HUES64 (cell line): ENCODE results near the gene PDZD8. TPM values are rescaled to one million over a fixed set of nuclear protein-coding genes. Genes with fewer than 3 reads are reported as not detected.

Experiments used
- H3K27ac ChIP-seq: 2 replicates; pipeline ENCODE4 v1.7.0; 2013; ENCODE audit warnings: low read depth, low read length, inconsistent platforms
- H3K27me3 ChIP-seq: 2 replicates; pipeline ENCODE4 v1.6.1; 2013; ENCODE audit warnings: mild to moderate bottlenecking, low read length; ENCODE audit not compliant: insufficient read depth
- H3K36me3 ChIP-seq: 2 replicates; pipeline ENCODE4 v1.6.1; 2013; ENCODE audit warnings: mild to moderate bottlenecking, low read length; ENCODE audit not compliant: insufficient read depth
- H3K4me1 ChIP-seq: 2 replicates; pipeline ENCODE4 v1.6.1; 2013; ENCODE audit warnings: mild to moderate bottlenecking, low read length, moderate library complexity; ENCODE audit not compliant: insufficient read depth
- H3K4me3 ChIP-seq: 2 replicates; pipeline ENCODE4 v1.5.1; 2013; ENCODE audit warnings: mild to moderate bottlenecking, low read length, moderate library complexity
- H3K9ac ChIP-seq: 2 replicates; pipeline ENCODE4 v1.6.1; 2013; ENCODE audit warnings: mild to moderate bottlenecking, low read depth, low read length
- H3K9me3 ChIP-seq: 2 replicates; pipeline ENCODE4 v1.6.1; 2013; ENCODE audit warnings: low read depth, low read length; ENCODE audit not compliant: insufficient read depth
- WGBS: fragments of 150-250, 120-280 bp; methylation state at CpG from one replicate; pipeline ENCODE4 v1.1.7; 2013; ENCODE audit warnings: missing lambda C conversion rate; 5-methylcytosine and 5-hydroxymethylcytosine counted together
- polyA plus RNA-seq, 2 experiments: library from polyadenylated mRNA; stranded (reverse); fragments of 50-300 nt; gene quantifications; one replicate each; pipeline ENCODE4 v1.2.3, GENCODE V29; 2013

The PDZD8 gene, protein sequence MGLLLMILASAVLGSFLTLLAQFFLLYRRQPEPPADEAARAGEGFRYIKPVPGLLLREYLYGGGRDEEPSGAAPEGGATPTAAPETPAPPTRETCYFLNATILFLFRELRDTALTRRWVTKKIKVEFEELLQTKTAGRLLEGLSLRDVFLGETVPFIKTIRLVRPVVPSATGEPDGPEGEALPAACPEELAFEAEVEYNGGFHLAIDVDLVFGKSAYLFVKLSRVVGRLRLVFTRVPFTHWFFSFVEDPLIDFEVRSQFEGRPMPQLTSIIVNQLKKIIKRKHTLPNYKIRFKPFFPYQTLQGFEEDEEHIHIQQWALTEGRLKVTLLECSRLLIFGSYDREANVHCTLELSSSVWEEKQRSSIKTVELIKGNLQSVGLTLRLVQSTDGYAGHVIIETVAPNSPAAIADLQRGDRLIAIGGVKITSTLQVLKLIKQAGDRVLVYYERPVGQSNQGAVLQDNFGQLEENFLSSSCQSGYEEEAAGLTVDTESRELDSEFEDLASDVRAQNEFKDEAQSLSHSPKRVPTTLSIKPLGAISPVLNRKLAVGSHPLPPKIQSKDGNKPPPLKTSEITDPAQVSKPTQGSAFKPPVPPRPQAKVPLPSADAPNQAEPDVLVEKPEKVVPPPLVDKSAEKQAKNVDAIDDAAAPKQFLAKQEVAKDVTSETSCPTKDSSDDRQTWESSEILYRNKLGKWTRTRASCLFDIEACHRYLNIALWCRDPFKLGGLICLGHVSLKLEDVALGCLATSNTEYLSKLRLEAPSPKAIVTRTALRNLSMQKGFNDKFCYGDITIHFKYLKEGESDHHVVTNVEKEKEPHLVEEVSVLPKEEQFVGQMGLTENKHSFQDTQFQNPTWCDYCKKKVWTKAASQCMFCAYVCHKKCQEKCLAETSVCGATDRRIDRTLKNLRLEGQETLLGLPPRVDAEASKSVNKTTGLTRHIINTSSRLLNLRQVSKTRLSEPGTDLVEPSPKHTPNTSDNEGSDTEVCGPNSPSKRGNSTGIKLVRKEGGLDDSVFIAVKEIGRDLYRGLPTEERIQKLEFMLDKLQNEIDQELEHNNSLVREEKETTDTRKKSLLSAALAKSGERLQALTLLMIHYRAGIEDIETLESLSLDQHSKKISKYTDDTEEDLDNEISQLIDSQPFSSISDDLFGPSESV
- 15.0 TPM for polyA plus RNA-seq (2013, experiment 1 of 2)
- 18.9 TPM for polyA plus RNA-seq (2013, experiment 2 of 2)

DNA sequence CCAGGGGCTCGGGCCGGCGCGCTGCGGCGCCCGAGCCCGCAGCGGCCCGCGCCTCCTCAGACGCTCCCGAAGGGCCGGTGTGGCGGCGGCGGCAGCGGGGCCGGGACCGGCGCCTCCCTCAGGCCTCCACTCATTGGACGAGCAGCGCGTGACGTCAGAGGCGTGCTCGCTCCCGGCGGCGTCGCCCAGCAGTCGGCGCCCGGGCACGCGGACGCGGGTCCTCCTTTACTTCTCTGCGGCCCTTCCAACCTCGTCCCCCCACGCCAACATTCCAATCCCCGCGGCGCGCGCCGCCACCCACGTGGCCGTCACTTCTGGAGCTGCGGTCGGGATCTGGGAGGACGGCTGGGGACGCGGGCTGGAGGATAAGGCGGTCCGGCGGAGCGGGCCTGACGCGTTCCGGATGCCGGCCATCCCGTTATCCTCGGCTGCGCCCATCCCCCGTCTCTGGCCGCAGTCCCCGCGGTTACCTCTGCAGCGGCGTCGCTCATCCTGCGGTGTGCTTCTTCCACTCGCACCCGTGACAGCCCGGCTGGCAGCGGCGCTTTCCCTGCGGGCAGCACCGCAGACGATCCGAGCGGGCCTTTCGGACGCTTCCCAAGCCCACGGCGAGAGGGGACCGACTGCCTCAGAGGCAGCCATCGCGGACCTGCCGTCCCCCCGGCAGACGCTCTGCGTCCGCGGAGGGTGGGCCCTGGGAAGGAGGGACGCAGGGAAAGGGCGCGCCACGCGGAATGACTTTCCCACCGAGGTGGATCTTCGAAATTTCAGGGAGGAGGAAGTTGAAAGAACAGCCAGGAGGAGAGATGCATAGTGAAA, at the start of gene PDZD8:
TSS of gene PDZD8 (minus strand) at position 81 of the 819 bp plus-strand sequence. CDS start 213 bp downstream, outside the sequence.
- peaks cover 55% of the 10 kb centered on the region for H3K27me3 ChIP-seq
- under 1% methylated on average over 103 of the region's 103 CpGs for WGBS
- H3K4me1 ChIP-seq: peaks cover 15% of the 10 kb centered on the region
- H3K4me3 ChIP-seq: peak within 1 kb of the TSS; percentile 97
- H3K27ac ChIP-seq: peak within 1 kb of the TSS; percentile 54; the same call in 1 of the 2 replicates
- H3K9ac ChIP-seq: peak within 1 kb of the TSS; percentile 77
- no peaks in the 10 kb centered on the region for H3K9me3 ChIP-seq
- no peaks in the 10 kb centered on the region for H3K36me3 ChIP-seq

DNA sequence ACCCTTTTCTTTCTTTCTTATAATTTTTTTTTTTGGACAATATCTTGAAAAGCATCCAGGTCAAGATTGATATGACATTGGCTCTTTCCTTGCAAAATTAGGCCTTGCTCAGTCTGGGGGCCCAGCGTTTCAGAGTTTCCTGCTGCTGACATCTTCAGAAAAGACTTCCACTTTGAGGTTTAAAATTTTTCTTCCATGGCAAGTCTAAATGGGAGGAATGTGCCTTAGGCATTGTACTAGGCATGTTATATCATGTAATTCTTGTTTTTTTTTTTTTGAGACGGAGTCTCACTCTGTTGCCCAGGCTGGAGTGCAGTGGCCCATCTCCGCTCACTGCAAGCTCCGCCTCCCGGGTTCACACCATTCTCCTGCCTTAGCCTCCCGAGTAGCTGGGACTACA, 48.9 kb upstream of the PDZD8 start:
- Histone ChIP-seq H3K27ac (no peak overlapping the region), H3K9ac (no peak overlapping the region), H3K4me3 (no peak overlapping the region), H3K36me3 (no peaks in the 10 kb centered on the region), H3K4me1 (peaks cover 19% of the 10 kb centered on the region), H3K27me3 (no peaks in the 10 kb centered on the region), H3K9me3 (no peaks in the 10 kb centered on the region)
- WGBS: 98% methylated on average over 6 of the region's 6 CpGs

DNA sequence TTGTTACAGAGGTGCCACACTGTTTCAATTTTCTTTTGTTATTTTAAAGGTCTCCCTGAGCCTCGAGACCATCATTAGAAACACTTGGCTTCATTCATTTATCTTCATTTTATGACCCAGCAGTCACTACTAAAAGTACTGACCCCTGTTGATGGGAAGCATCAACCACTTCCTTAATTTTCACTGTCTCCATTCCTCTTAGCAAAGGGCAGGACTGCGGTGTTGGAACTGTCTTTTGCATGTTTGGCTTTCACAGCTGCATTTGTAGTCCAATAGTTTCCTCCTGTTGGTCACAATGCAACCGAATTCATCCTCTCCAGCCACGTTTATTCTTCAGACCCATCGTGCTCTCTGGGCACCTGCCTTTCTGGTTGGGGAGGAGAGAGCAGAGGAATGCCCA, 46.7 kb upstream of the PDZD8 start:
- Histone ChIP-seq H3K27ac (no peak overlapping the region), H3K27me3 (no peaks in the 10 kb centered on the region), H3K36me3 (no peaks in the 10 kb centered on the region), H3K9me3 (no peaks in the 10 kb centered on the region), H3K4me3 (no peak overlapping the region), H3K9ac (no peak overlapping the region), H3K4me1 (peaks cover 19% of the 10 kb centered on the region)
- WGBS: 97% methylated on average over 5 of the region's 5 CpGs

DNA sequence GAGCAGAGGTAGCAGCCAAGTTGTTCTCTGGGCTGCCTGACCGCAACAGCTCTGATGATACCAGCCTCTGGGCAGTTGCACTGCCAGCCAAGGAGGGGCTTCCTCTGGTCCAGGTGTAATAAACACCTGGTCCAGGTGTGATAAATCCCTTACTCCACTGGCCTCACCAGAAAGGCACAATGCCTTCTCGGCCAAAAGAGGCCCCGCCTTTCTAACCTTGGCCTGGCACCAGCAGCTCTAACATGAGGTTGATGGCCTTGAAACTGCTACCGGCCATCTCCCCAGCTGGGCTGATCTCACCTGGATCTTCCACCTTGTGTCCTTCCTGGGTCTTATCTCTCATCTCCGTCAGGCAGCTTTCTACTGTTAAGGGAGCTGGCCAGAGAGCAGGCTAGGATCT, 45.5 kb upstream of the PDZD8 start:
- no peak overlapping the region for H3K9ac ChIP-seq
- no peak overlapping the region for H3K27ac ChIP-seq
- no peaks in the 10 kb centered on the region for H3K27me3 ChIP-seq
- peaks cover 8% of the 10 kb centered on the region for H3K4me1 ChIP-seq
- no peaks in the 10 kb centered on the region for H3K36me3 ChIP-seq
- H3K4me3 ChIP-seq: no peak overlapping the region
- H3K9me3 ChIP-seq: no peaks in the 10 kb centered on the region
- 89% methylated on average over 5 of the region's 5 CpGs for WGBS

DNA sequence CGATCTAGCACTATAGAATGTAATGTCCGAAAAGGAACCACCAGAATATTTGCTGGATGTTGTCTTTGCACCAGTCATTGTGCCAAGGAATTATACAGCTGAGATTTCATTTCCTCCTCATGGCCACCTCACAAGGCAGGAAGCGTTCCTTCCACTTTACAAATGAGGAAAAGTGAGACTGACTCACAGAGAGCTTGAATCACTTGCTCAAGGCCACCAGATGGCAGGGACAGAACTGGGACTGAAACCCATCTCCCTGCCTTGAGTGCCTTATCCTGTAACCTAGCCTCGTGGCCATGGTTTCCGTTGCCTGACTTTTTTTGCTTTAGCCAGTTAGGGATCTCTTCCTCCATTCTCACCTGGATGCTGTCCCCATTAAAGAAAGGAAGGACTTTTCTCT, 44.7 kb upstream of the PDZD8 start:
- Histone ChIP-seq H3K9ac (no peak overlapping the region), H3K9me3 (no peaks in the 10 kb centered on the region), H3K4me3 (no peak overlapping the region), H3K27me3 (no peaks in the 10 kb centered on the region), H3K36me3 (no peaks in the 10 kb centered on the region), H3K4me1 (peaks cover 2% of the 10 kb centered on the region; the same call in 1 of the 2 replicates), H3K27ac (no peak overlapping the region)
- 92% methylated on average over 5 of the region's 5 CpGs for WGBS

DNA sequence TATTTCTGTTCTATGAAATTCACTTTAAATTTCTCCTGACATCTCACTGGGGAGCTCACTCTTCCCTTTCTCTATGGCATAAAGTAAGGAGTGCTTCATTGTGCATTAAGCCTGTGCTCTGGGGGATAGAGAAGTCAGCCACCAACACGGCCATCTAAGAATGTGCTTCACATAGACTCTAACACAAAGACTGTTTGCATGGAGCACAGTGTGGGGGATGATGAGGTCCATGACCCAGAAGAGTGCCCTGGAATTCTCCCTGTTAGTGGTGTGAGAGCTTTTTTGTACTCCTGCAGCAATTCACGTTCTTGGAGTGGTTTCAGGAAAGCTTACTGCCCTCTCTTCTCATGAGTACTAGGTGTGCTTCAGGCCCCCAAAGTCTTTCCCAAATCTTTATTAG, 43.9 kb upstream of the PDZD8 start:
- Histone ChIP-seq H3K4me1 (no peaks in the 10 kb centered on the region), H3K27me3 (no peaks in the 10 kb centered on the region), H3K9ac (no peak overlapping the region), H3K9me3 (no peaks in the 10 kb centered on the region), H3K27ac (no peak overlapping the region), H3K4me3 (no peak overlapping the region), H3K36me3 (no peaks in the 10 kb centered on the region)
- 94% methylated on average over 2 of the region's 2 CpGs for WGBS

DNA sequence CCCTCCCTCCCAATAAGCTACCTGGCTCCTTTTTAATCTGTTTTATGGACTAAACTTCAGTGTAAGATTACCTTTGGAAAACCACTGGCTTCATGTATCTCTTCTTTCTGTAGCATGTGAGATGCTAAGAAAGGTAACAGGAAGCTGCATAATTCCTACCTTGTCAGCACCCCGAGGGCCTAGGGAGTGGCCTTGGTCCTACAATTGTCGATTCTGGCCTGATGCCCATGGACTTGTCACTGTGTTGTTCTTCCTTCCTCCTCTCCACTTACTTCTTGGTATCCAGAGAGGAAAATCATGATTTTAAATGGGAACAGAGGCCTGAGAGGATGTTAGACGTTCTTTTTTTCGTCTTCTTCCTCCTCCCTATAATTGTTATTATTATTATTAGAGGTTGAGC, 42.9 kb upstream of the PDZD8 start:
- no peaks in the 10 kb centered on the region for H3K27me3 ChIP-seq
- H3K4me3 ChIP-seq: no peak overlapping the region
- no peaks in the 10 kb centered on the region for H3K36me3 ChIP-seq
- H3K9ac ChIP-seq: no peak overlapping the region
- 75% methylated on average over 2 of the region's 4 CpGs for WGBS
- H3K4me1 ChIP-seq: no peaks in the 10 kb centered on the region
- H3K9me3 ChIP-seq: no peaks in the 10 kb centered on the region
- H3K27ac ChIP-seq: no peak overlapping the region

DNA sequence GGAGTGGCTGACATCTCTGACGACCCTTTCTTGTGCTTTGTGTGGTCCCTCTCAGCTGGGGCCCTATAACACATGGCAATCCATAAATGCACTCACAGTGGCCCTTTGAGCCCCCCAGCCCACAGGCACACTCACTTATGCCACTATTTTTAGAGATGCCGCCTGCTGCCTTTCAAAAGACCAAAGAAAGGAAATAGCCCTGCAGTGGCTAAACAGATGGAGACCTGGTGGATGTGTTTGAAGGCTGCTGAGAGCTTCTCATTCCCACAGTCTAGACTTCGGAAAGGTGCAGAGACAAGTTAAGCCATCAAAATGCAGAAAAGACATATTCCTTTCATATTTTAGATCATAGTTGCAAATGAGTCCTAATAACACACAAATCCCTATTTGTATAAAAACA, 42.0 kb upstream of the PDZD8 start:
- H3K9ac ChIP-seq: no peak overlapping the region
- H3K4me1 ChIP-seq: no peaks in the 10 kb centered on the region
- no peaks in the 10 kb centered on the region for H3K9me3 ChIP-seq
- no peak overlapping the region for H3K27ac ChIP-seq
- no peaks in the 10 kb centered on the region; the same call in 1 of the 2 replicates for H3K27me3 ChIP-seq
- H3K36me3 ChIP-seq: no peaks in the 10 kb centered on the region
- 82% methylated on average over 3 of the region's 3 CpGs for WGBS
- H3K4me3 ChIP-seq: no peak overlapping the region

DNA sequence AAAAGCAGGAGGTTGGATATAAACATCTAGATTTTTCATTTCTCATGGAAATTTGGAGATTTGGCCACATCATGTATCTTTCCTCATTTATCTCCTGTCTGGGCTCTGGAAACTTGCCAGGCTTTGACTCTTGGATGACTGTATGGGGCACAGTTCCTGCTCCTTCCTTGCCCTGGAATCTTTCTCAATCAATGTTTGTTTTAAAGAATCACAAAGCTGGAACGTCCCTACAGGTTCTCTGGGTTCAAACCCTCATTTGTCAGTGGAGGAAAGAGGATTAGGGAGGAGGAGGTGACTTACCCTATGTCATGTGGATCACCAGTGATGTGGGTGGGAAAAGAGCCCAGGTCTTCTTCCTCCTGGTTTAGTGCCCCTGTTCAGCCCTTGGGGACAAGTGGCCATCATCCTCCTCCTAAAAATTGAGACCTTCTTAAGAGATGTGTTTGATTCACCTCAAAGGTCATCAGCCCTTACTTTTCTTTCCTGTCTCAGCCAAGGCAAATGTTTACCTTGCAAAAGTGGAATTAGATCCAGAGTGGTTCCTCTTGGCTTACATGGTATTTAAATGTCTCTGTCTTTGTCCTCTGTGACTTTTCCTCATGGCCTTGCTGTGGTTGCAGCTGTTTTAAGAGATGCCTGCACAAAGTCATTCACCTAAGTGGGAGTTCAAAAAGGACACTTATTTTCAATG, 38.8 kb upstream of the PDZD8 start:
- Histone ChIP-seq H3K4me1 (no peaks in the 10 kb centered on the region), H3K9me3 (no peaks in the 10 kb centered on the region), H3K36me3 (no peaks in the 10 kb centered on the region), H3K27me3 (no peaks in the 10 kb centered on the region; the same call in 1 of the 2 replicates), H3K9ac (no peak overlapping the region), H3K27ac (no peak overlapping the region), H3K4me3 (no peak overlapping the region)
- 76% methylated on average over 1 of the region's 1 CpG for WGBS

DNA sequence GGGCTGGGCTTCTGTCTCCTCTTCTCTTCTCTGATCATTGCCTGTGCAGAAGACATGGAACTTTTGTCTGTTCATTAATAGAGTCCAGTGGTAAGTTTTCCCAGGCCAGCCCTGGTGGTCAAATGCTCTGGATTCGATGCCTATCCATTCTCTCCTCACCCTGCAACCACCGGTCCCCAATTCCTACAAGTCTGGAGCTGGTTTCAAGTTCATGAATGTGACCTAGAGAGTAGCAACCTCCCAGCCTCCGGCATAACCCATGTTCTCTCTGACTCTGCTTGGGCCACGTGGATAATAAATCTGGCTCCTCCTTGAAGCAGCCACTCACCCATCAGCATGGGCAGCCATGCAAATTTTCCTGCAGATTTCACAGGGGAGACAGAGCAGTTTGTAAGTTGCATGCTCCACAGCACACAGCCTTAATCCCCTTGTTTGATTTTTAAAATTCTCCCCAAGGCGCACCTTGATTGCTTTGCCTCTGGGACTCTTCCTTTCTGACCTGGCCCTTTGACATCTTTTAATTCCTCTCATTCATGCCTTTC, 37.3 kb upstream of the PDZD8 start:
- 89% methylated on average over 5 of the region's 5 CpGs for WGBS

More for the DNA sequence above, 37.3 kb upstream of the PDZD8 start:
- H3K4me3 ChIP-seq: no peak overlapping the region
- no peaks in the 10 kb centered on the region for H3K36me3 ChIP-seq
- no peaks in the 10 kb centered on the region for H3K9me3 ChIP-seq
- no peak overlapping the region for H3K27ac ChIP-seq
- H3K27me3 ChIP-seq: no peaks in the 10 kb centered on the region; the same call in 1 of the 2 replicates
- H3K9ac ChIP-seq: no peak overlapping the region
- H3K4me1 ChIP-seq: no peaks in the 10 kb centered on the region
